Measurements from ENCODE around the gene PLLP. TPM values are rescaled to one million over a fixed set of nuclear protein-coding genes. Genes with fewer than 3 reads are reported as not detected.

The PLLP gene, protein sequence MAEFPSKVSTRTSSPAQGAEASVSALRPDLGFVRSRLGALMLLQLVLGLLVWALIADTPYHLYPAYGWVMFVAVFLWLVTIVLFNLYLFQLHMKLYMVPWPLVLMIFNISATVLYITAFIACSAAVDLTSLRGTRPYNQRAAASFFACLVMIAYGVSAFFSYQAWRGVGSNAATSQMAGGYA
- total RNA-seq (2011; cell fraction: chromatin; rRNA removed; ENCODE audit: low replicate concordance), result 0.44 and 0.93 TPM in 2 replicates
- total RNA-seq (2011; cell fraction: nucleolus; rRNA removed), result 0.92 and 1.3 TPM in 2 replicates
- total RNA-seq (2011; cell fraction: nucleoplasm; rRNA removed), result 0.81 and 1.4 TPM in 2 replicates
- total RNA-seq (2014; rRNA removed) (0.09 TPM in 1 of 2 replicates, not detected in the other), total RNA-seq (2014; rRNA removed; fragmentation: Illumina TruSeq; extraction: Trizol) (0.11 and 0.22 TPM in 2 replicates), total RNA-seq (2015; rRNA removed; fragmentation: Illumina TruSeq; extraction: Trizol) (0.11 and 0.51 TPM in 2 replicates), total RNA-seq (2021) (0.38 and 0.42 TPM in 2 replicates), polyA plus RNA-seq (2011; rRNA removed) (0.96 and 1.2 TPM in 2 replicates), polyA plus RNA-seq (2014; fragmentation: Illumina TruSeq; extraction: Trizol) (0.25 and 0.42 TPM in 2 replicates), polyA plus RNA-seq (2014; fragmentation: Nextera tagmentation; extraction: Ambion mirVana) (under 1 TPM; 0.10 to 0.15 TPM), polyA plus RNA-seq (2014; rRNA removed) (0.27 and 1.7 TPM in 2 replicates), polyA minus RNA-seq (2011; rRNA and poly(A)+ RNA removed) (0.33 and 1.8 TPM in 2 replicates), Bru-seq, nascent RNA (percentile 27 among the genes with signal in this experiment), BruChase-seq, experiment 1, labeled RNA remaining after a 2-hour chase (percentile 18 among the genes with signal in this experiment), BruChase-seq, experiment 2, labeled RNA remaining after a 6-hour chase (percentile 17 among the genes with signal in this experiment)
- polyA plus RNA-seq (2011; cell fraction: cytosol; rRNA removed), result 1.4 and 3.5 TPM in 2 replicates
- 0.66 and 1.1 TPM in 2 replicates for polyA plus RNA-seq (2011; cell fraction: nucleus; rRNA removed)
- 0.65 and 0.80 TPM in 2 replicates for polyA plus RNA-seq (2012)
- 3.1 and 4.1 TPM in 2 replicates for polyA minus RNA-seq (2011; cell fraction: cytosol; rRNA and poly(A)+ RNA removed)
- 0.40 and 0.56 TPM in 2 replicates for polyA minus RNA-seq (2011; cell fraction: nucleus; rRNA and poly(A)+ RNA removed)
- long read RNA-seq, experiment 1, result 0 reads
- long read RNA-seq, experiment 2, partial matches to known transcripts, result 0 of 4 reads
- long read RNA-seq, experiment 2, other reads (novel, unspliced or antisense), result 0 of 4 reads
- long read RNA-seq, experiment 3, partial matches to known transcripts, result 0 of 1 reads
- long read RNA-seq, experiment 3, other reads (novel, unspliced or antisense), result 0 of 1 reads

DNA sequence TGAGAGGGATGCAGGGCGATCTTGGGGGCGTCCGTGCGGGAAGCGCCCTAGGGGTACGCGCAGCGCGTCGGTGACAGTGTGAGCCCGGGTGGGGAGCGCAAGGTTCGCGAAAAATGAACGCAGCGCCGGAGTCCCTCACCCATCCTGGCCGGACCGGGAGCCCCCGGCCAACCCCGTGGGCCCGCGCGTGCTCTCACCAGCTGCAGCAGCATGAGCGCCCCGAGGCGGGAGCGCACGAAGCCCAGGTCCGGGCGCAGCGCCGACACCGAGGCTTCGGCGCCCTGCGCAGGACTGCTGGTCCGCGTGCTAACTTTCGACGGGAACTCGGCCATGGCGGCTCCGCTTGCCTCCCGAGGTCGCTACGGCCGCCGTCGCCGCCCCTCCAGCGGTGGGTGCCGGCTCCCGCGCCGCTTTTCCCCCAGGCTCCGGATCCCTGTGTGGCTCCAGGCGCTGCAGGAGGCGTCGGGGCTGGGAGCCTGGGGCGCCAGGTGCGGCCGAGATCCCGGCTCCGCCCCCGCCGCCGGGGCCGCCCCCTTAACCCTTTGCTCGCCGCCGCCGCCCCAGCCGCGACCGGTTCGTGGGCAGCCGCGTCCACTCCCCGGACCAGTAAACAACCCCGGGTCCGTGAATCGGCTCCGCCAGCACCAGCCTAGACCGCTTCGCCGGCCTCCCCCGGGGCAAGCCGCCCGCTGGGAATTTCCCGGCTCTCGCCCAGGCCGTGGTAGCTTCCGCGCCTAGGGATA is at the start of gene PLLP:
PLLP (minus strand) TSS at position 464 of the 743 bp plus-strand sequence; CDS start at position 332, 132 bp downstream.
- POLR2A ChIA-PET, result interaction anchor here (0.6 kb wide), 1 partner anchor 198 kb away, joined by 3 read pairs; no protein-coding TSS in a partner anchor
- Histone ChIP-seq H3K4me3 (peak within 1 kb of the TSS; percentile 59), H3K27ac (ENCODE audit: extremely low read depth, low read depth, low read length) (no peak within 1 kb of the TSS), H4K20me1 (replicated peaks; ENCODE audit: control insufficient read depth, insufficient read depth, low read length) (no peaks in the 10 kb centered on the region), H2AFZ (ENCODE audit: low read depth, low read length) (peak within 1 kb of the TSS; percentile 96), H3K9me3 (replicated peaks; ENCODE audit: control insufficient read depth, insufficient read depth, low read depth, low read length) (no peaks in the 10 kb centered on the region), H3K4me2 (ENCODE audit: insufficient read depth, low read length) (peak within 1 kb of the TSS; percentile 73), H3K9ac (ENCODE audit: insufficient read depth in 1 of 2, low read depth in 2 of 2, low read length in 2 of 2) (peak within 1 kb of the TSS; percentile 51 to 92; a peak in 3 of 4 replicates), H3K4me1 (replicated peaks in 1 of 2; ENCODE audit: control insufficient read depth in 2 of 2, insufficient read depth in 2 of 2, low read length in 2 of 2) (peaks cover 4 to 17% of the 10 kb centered on the region in 2 experiments; a peak in 3 of 5 replicates), H3K36me3 (ENCODE audit: control insufficient read depth, insufficient read depth, low read length) (no peaks in the 10 kb centered on the region), H3K79me2 (ENCODE audit: control insufficient read depth, insufficient read depth, low read length) (no peaks in the 10 kb centered on the region), H3K27me3 (ENCODE audit: control insufficient read depth in 2 of 2, insufficient read depth in 2 of 2, low read length in 2 of 2) (peaks cover 4 to 19% of the 10 kb centered on the region in 2 experiments; a peak in 4 of 5 replicates), H3K9me1 (ENCODE audit: control insufficient read depth, insufficient read depth, low read length) (no peaks in the 10 kb centered on the region)
- DNase-seq (ENCODE audit: extremely low read depth in 1 of 4, low spot score in 3 of 4) (peak; percentile 63 to 95 (median 90)), FAIRE-seq (peak; percentile 44), ATAC-seq (peak; percentile 90)
- intact Hi-C loops (cut with micrococcal nuclease), result no loop called here
- CTCF ChIA-PET (ENCODE audit: low intra/inter-chr PET ratio), result no interaction called here
- in situ Hi-C loops (cut with MboI), result no loop called here
- BruUV-seq (replicated peaks), result no TSS peak
- 22% methylated on average over 36 of the region's 95 CpGs for WGBS (ENCODE audit: insufficient coverage, low coverage, missing lambda C conversion rate)
- TF ChIP-seq, protein P1, sequence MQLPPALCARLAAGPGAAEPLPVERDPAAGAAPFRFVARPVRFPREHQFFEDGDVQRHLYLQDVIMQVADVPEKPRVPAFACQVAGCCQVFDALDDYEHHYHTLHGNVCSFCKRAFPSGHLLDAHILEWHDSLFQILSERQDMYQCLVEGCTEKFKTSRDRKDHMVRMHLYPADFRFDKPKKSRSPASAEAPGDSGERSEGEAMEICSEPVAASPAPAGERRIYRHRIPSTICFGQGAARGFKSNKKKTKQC (CRISPR knock-in tag; IDR thresholded peaks at IDR 0.05), result peak; percentile 94
- TF ChIP-seq, protein P2, sequence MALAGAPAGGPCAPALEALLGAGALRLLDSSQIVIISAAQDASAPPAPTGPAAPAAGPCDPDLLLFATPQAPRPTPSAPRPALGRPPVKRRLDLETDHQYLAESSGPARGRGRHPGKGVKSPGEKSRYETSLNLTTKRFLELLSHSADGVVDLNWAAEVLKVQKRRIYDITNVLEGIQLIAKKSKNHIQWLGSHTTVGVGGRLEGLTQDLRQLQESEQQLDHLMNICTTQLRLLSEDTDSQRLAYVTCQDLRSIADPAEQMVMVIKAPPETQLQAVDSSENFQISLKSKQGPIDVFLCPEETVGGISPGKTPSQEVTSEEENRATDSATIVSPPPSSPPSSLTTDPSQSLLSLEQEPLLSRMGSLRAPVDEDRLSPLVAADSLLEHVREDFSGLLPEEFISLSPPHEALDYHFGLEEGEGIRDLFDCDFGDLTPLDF (CRISPR knock-in tag; IDR thresholded peaks at IDR 0.05), result peak; percentile 81; the same call in 1 of the 2 replicates
- TF ChIP-seq, protein P3, sequence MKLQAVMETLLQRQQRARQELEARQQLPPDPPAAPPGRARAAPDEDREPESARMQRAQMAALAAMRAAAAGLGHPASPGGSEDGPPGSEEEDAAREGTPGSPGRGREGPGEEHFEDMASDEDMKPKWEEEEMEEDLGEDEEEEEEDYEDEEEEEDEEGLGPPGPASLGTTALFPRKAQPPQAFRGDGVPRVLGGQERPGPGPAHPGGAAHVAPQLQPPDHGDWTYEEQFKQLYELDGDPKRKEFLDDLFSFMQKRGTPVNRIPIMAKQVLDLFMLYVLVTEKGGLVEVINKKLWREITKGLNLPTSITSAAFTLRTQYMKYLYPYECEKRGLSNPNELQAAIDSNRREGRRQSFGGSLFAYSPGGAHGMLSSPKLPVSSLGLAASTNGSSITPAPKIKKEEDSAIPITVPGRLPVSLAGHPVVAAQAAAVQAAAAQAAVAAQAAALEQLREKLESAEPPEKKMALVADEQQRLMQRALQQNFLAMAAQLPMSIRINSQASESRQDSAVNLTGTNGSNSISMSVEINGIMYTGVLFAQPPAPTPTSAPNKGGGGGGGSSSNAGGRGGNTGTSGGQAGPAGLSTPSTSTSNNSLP (IDR thresholded peaks at IDR 0.05; ENCODE audit: borderline replicate concordance, low read depth, low read length), result no peak
- 0 out of 2 replicates have a peak, but pooled peaks have one; percentile 45 for TF ChIP-seq ESRRA (IDR thresholded peaks at IDR 0.05; ENCODE audit: borderline replicate concordance, low read depth)
- TF ChIP-seq ILF3 (IDR thresholded peaks at IDR 0.05; ENCODE audit: borderline replicate concordance), result no peak
- peak; percentile 48; the same call in 1 of the 2 replicates for TF ChIP-seq JUN (IDR thresholded peaks at IDR 0.05; ENCODE audit: borderline replicate concordance, low read depth, low read length)
- TF ChIP-seq JUN (CRISPR knock-in tag; IDR thresholded peaks at IDR 0.05; ENCODE audit: borderline replicate concordance), result peak; percentile 85; the same call in 1 of the 2 replicates
- TF ChIP-seq NCOA2 (IDR thresholded peaks at IDR 0.05; ENCODE audit: partially characterized antibody in 2 of 2), result no peak
- TF ChIP-seq RBBP5 (IDR thresholded peaks at IDR 0.05; ENCODE audit: borderline replicate concordance, insufficient read depth, low read length, poor library complexity, severe bottlenecking), result peak; percentile 63
- TF ChIP-seq ZNF175 (CRISPR knock-in tag; IDR thresholded peaks at IDR 0.05; ENCODE audit: low read depth), result no peak

All from K562 (cell line).